ENCODE results near the gene RIN1.

RIN1 gene

DNA sequence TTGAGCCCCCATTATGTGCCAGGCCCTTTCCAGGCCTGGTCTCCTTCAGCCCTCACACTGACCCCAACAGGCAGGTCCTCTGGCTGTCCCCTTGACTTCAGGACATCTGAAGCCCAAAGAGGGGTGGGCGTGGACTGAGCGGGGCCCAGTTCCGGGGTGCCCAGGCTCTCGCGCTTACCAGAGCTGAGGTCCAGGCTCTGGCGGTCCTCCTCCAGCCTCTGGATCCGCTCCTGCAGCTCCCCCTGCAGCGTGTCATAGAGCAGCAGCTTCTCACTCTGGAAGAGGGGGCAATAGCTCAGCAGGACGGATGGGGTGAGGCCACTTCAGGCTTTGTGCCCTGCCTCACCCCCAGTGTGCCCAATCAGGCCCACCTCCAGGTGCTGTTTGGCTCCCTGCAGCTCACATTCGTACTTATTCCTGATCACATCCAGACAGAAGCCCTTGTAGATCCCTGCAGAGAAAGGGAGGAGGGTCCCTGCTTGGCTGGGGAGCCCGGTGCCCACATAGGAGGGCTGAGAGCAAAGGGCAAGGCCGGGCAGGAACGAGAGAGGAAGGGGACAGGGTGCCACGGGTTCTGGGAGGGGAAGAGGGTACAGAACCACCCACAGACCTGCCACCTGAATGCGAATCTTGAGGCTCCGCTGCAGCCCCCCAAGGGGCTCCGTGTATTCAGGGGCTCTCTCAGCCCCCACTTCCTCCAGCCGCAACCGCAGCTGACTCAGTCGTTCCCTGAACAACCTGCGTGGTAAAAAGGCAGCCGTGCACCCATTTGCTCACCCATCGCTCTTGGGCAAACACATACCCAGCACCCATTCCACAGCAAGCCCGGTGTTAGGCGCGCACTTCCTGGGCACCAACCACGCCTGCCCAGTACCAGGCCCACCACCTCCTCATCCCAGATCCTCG lies 4.6 kb upstream of the RIN1 start:
- peaks cover 25% of the 10 kb centered on the region for H3K36me3 ChIP-seq (ENCODE audit: control insufficient read depth, insufficient read depth, low read length)
- H3K9me3 ChIP-seq (ENCODE audit: control insufficient read depth, insufficient read depth, low read length), result no peaks in the 10 kb centered on the region
- H3K4me3 ChIP-seq (ENCODE audit: low read length), result no peak overlapping the region
- no peak overlapping the region for H3K27ac ChIP-seq (ENCODE audit: low read length)
- WGBS (ENCODE audit: insufficient coverage, insufficient read length), result no CpG with 5 or more reads among the region's 28 CpGs
- peaks cover 3% of the 10 kb centered on the region; the same call in 1 of the 2 replicates for H3K4me1 ChIP-seq (ENCODE audit: control insufficient read depth, insufficient read depth, low read length)
- no peak for DNase-seq (ENCODE audit: low read depth, low spot score)
- no peaks in the 10 kb centered on the region for H3K27me3 ChIP-seq (ENCODE audit: control insufficient read depth, insufficient read depth, low read length)

DNA sequence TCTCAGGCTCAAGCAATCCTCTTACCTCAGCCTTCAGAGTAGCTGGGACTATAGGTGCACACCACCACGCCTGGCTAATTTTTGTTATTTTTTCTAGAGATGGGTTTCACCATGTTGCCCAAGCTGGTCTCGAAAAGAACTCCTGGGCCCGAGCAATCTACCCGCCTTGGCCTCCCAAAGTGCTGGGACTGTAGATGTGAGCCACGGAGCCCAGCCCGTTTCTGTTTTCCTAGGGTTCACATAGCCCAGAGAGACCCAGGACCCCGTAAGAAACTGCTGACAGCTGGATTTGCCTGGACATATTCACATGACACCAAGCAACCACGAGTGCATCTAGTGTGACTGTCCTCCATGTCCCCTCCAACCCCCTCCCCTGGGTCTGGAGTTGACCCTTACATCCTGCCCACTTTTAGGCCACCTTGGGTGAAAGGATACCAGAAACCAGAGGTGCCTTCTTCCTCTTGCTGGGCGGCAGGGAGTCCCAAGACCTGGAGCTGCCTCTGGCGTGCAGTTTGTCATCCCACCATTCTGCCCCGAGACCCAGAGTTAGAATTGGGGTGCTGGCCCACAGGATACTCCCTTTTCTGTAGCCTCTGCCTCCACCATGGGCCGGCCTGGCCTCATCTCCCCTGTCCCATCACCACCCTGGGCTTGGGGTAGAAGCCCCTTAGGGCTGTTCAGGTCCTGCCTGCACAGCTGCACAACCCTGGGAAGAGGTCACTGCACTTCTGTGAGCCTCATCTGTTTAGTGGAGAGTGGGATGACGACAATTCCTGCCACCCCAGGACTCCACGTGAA lies 3.7 kb upstream of the RIN1 start:
- no peak overlapping the region for H3K4me3 ChIP-seq (ENCODE audit: low read length)
- peaks cover 5% of the 10 kb centered on the region; the same call in 1 of the 2 replicates for H3K4me1 ChIP-seq (ENCODE audit: control insufficient read depth, insufficient read depth, low read length)
- H3K9me3 ChIP-seq (ENCODE audit: control insufficient read depth, insufficient read depth, low read length), result no peaks in the 10 kb centered on the region
- WGBS (ENCODE audit: insufficient coverage, insufficient read length), result no CpG with 5 or more reads among the region's 14 CpGs
- no peak for DNase-seq (ENCODE audit: low read depth, low spot score)
- peaks cover 25% of the 10 kb centered on the region for H3K36me3 ChIP-seq (ENCODE audit: control insufficient read depth, insufficient read depth, low read length)
- H3K27me3 ChIP-seq (ENCODE audit: control insufficient read depth, insufficient read depth, low read length), result no peaks in the 10 kb centered on the region
- no peak overlapping the region for H3K27ac ChIP-seq (ENCODE audit: low read length)

GRCh38 chr11:66339162-66339675 lies 3.0 kb upstream of the RIN1 start:
- no CpG with 5 or more reads among the region's 6 CpGs for WGBS (ENCODE audit: insufficient coverage, insufficient read length)
- DNase-seq (ENCODE audit: low read depth, low spot score), result no peak
- Histone ChIP-seq H3K4me1 (ENCODE audit: control insufficient read depth, insufficient read depth, low read length) (peaks cover 5% of the 10 kb centered on the region; the same call in 1 of the 2 replicates), H3K36me3 (ENCODE audit: control insufficient read depth, insufficient read depth, low read length) (peaks cover 25% of the 10 kb centered on the region), H3K27ac (ENCODE audit: low read length) (no peak overlapping the region), H3K27me3 (ENCODE audit: control insufficient read depth, insufficient read depth, low read length) (no peaks in the 10 kb centered on the region), H3K9me3 (ENCODE audit: control insufficient read depth, insufficient read depth, low read length) (no peaks in the 10 kb centered on the region), H3K4me3 (ENCODE audit: low read length) (no peak overlapping the region)

DNA sequence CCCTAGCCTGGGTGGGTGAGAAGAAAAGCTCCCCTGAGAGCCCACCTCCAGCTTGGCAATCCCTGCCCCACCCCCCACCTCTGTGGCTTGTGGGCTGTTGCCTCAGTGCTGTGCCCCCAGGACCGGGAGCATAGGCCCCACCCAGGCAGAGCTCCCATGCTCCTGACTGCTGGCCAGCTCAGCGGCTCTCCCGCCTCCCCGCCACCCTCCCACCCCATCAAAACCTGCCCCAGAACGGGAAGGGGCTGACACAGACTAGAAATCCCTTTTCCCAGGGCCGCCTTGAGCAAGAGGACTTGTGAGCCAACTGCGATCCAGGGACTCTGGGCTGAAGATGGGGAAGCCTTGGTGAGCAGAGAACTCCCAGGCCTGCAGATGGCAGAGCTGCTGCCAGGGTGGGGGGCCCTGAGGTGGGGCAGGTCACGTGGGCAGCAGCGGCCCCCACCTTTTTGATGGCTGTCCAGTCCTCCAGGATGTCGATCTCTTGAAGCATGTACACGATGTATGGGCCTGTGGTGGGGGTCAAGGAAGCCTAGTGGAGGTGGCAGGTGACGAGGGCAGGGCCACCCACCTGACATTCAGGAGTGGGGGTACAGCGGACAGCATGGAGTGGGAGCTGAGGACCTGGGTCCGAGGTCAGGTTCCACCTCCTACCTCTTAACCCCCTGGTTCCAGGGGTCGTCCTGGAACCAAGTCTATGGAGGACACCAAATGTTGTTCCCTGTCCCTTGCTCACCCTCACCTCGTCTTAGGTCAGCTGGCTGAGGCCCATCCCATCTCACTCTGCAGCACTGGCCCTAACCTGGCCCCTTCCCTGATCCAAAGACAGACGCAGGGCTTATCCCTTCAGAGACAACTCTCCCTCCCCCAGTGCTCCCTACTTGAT lies 2.3 kb upstream of the RIN1 start:
- Histone ChIP-seq H3K27ac (ENCODE audit: low read length) (no peak overlapping the region), H3K27me3 (ENCODE audit: control insufficient read depth, insufficient read depth, low read length) (no peaks in the 10 kb centered on the region), H3K36me3 (ENCODE audit: control insufficient read depth, insufficient read depth, low read length) (peaks cover 25% of the 10 kb centered on the region), H3K9me3 (ENCODE audit: control insufficient read depth, insufficient read depth, low read length) (no peaks in the 10 kb centered on the region), H3K4me1 (ENCODE audit: control insufficient read depth, insufficient read depth, low read length) (peaks cover 5% of the 10 kb centered on the region; the same call in 1 of the 2 replicates), H3K4me3 (ENCODE audit: low read length) (no peak overlapping the region)
- no CpG with 5 or more reads among the region's 17 CpGs for WGBS (ENCODE audit: insufficient coverage, insufficient read length)
- no peak for DNase-seq (ENCODE audit: low read depth, low spot score)

- Histone ChIP-seq H3K9me3 (ENCODE audit: control insufficient read depth, insufficient read depth, low read length) (no peaks in the 10 kb centered on the region), H3K36me3 (ENCODE audit: control insufficient read depth, insufficient read depth, low read length) (peaks cover 28% of the 10 kb centered on the region), H3K4me1 (ENCODE audit: control insufficient read depth, insufficient read depth, low read length) (peaks cover 5% of the 10 kb centered on the region; the same call in 1 of the 2 replicates), H3K27me3 (ENCODE audit: control insufficient read depth, insufficient read depth, low read length) (no peaks in the 10 kb centered on the region), H3K4me3 (ENCODE audit: low read length) (no peak overlapping the region), H3K27ac (ENCODE audit: low read length) (no peak overlapping the region)
- no peak for DNase-seq (ENCODE audit: low read depth, low spot score)
- no CpG with 5 or more reads among the region's 18 CpGs for WGBS (ENCODE audit: insufficient coverage, insufficient read length)
Measured at GRCh38 chr11:66337103-66337899, 1.1 kb upstream of the RIN1 start.

GRCh38 chr11:66335531-66336233 lies 552 bp downstream of the RIN1 start:
- Histone ChIP-seq H3K27ac (ENCODE audit: low read length) (no peak overlapping the region), H3K27me3 (ENCODE audit: control insufficient read depth, insufficient read depth, low read length) (no peaks in the 10 kb centered on the region), H3K4me1 (ENCODE audit: control insufficient read depth, insufficient read depth, low read length) (peaks cover 5% of the 10 kb centered on the region; the same call in 1 of the 2 replicates), H3K4me3 (ENCODE audit: low read length) (peak overlapping the region; percentile 0; the same call in 1 of the 2 replicates), H3K36me3 (ENCODE audit: control insufficient read depth, insufficient read depth, low read length) (peaks cover 20% of the 10 kb centered on the region; the same call in 1 of the 2 replicates), H3K9me3 (ENCODE audit: control insufficient read depth, insufficient read depth, low read length) (no peaks in the 10 kb centered on the region)
- WGBS (ENCODE audit: insufficient coverage, insufficient read length), result no CpG with 5 or more reads among the region's 35 CpGs
- DNase-seq (ENCODE audit: low read depth, low spot score), result no peak

GRCh38 chr11:66334605-66335442 lies 1.4 kb downstream of the RIN1 start:
- peaks cover 5% of the 10 kb centered on the region; the same call in 1 of the 2 replicates for H3K4me1 ChIP-seq (ENCODE audit: control insufficient read depth, insufficient read depth, low read length)
- no peaks in the 10 kb centered on the region for H3K9me3 ChIP-seq (ENCODE audit: control insufficient read depth, insufficient read depth, low read length)
- H3K27ac ChIP-seq (ENCODE audit: low read length), result no peak overlapping the region
- H3K27me3 ChIP-seq (ENCODE audit: control insufficient read depth, insufficient read depth, low read length), result no peaks in the 10 kb centered on the region
- no CpG with 5 or more reads among the region's 42 CpGs for WGBS (ENCODE audit: insufficient coverage, insufficient read length)
- no peak for DNase-seq (ENCODE audit: low read depth, low spot score)
- H3K4me3 ChIP-seq (ENCODE audit: low read length), result no peak overlapping the region
- peaks cover 14% of the 10 kb centered on the region; the same call in 1 of the 2 replicates for H3K36me3 ChIP-seq (ENCODE audit: control insufficient read depth, insufficient read depth, low read length)

DNA sequence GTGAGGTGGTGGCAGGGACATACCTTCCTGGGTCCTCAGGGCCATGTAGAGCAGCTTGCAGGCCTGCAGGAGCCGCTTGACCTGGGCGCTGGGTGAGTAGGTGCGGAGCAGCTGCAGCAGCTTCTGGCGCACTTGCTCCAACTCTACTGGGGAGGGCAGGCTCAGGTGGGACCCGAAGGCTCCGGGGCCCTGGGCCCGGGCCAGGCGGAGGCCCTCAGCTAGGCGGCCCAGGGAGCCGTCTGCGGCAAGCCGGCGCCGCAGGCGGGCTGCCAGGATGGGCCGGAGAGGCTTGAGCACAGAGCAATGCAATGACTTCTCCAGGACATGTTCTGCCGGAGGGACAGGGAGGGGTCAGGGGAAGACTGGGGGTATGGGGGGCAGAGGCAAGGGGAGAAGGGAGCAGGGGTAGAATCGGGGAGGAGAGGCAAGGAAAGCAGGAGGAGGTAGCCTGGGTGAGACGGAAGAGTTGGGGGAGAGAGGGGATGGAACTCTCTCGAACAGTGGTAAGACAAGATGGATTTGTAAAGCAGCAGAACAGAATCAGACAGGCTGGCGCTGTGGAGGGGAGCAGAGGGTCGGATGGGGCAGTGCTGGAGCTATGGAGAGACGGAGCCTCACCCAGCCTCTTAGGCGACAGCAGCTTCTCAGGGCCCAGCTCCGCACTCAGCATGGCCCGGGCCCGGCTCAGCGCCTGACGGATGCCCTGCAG lies 2.2 kb downstream of the RIN1 start:
- WGBS (ENCODE audit: insufficient coverage, insufficient read length), result no CpG with 5 or more reads among the region's 29 CpGs
- Histone ChIP-seq H3K4me1 (ENCODE audit: control insufficient read depth, insufficient read depth, low read length) (peaks cover 5% of the 10 kb centered on the region; the same call in 1 of the 2 replicates), H3K36me3 (ENCODE audit: control insufficient read depth, insufficient read depth, low read length) (peaks cover 13% of the 10 kb centered on the region; the same call in 1 of the 2 replicates)

More for the DNA sequence above, 2.2 kb downstream of the RIN1 start:
- Histone ChIP-seq H3K4me3 (ENCODE audit: low read length) (no peak overlapping the region), H3K9me3 (ENCODE audit: control insufficient read depth, insufficient read depth, low read length) (no peaks in the 10 kb centered on the region), H3K27ac (ENCODE audit: low read length) (no peak overlapping the region), H3K27me3 (ENCODE audit: control insufficient read depth, insufficient read depth, low read length) (no peaks in the 10 kb centered on the region)
- no peak for DNase-seq (ENCODE audit: low read depth, low spot score)
